NCI-H2227 (cell line): ENCODE results near the gene TLK2.

Experiments used
- DNase-seq: peaks from one replicate; lab custom pipeline; 2025; ENCODE audit not compliant: unreplicated experiment; lab: John Stamatoyannopoulos, UW

TLK2 gene

DNA sequence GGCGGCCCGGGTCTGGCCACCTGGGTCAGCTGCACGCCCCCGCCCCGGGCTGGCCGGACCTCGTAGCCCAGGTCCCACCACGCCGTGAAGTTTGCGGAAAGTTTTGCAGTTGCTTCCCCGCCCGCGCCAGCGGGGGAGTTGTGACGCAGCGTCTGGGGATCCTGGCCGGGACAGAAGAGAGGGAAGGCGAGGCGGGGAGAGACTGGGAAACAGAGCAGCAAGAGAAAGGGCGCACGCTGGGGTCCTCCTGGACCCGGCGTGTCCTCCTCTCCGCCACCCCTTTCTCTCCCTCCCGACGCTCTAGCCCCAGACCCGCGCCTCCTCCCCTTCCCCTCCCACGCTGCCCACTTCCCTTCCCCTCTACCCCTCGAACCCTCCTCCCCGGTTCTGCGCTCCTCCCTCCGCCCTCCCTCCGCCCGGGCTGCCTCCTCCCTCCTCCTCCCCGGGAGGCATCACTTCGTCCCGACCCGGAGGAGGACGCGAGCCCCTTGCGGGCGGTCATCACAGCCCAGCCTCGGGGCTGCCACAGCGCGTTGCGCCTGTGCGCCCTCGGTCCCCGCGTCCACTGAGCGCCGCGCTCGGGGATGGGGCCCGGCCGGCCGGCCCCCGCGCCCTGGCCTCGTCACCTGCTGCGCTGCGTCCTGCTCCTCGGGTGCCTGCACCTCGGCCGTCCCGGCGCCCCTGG is 148.7 kb downstream of the TLK2 start, which contains the start of gene MRC2:
Gene MRC2 (plus strand): TSS at position 452 of the 685 bp plus-strand sequence. CDS start 133 bp downstream, at position 585.
- DNase-seq, result peak; percentile 66

DNA sequence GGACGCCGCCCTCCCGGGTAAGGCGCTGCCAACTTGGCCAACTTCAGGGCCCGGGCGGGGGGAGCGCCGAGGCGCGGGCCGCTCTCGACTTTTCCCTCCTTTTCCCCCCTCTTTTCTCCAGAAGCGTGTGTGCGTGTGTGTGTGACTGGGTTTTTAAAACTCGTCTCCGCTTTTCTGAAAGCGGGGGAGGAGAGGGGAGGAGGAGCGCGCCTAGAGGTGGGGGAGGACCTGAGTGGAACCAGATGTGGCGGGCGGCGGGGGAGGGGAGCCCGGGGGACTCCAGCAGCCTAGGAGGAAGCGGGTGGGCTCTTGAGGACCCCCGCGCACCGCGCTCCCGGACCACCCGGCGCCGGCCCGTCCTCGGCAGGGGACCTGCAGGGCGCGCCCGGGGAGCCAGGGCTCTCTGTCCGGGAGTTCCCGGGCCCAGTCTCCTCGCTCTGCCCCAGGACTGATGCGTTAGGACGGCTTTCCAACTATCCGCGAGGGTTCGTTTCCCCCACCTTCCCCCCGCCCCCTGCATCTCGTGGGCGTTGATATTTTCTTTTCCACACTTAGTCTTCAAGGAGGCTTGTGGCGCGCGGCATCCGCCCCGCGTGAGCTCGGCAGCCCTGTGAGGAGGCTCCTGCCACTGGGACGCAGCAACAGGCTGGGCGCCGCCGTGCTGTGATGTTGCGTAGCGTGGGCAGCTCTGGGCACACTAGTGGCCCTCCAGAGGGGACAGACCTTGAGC is 149.4 kb downstream of the TLK2 start:
- peak; percentile 57 for DNase-seq

- no peak for DNase-seq
Observed at GRCh38 chr17:62628831-62629555, 150.4 kb downstream of the TLK2 start.

- no peak for DNase-seq
Observed at GRCh38 chr17:62629556-62630364, 151.1 kb downstream of the TLK2 start.

- DNase-seq, result no peak
Observed at GRCh38 chr17:62630365-62631085, 151.9 kb downstream of the TLK2 start.

- no peak for DNase-seq
Observed at GRCh38 chr17:62631086-62631935, 152.7 kb downstream of the TLK2 start.

DNA sequence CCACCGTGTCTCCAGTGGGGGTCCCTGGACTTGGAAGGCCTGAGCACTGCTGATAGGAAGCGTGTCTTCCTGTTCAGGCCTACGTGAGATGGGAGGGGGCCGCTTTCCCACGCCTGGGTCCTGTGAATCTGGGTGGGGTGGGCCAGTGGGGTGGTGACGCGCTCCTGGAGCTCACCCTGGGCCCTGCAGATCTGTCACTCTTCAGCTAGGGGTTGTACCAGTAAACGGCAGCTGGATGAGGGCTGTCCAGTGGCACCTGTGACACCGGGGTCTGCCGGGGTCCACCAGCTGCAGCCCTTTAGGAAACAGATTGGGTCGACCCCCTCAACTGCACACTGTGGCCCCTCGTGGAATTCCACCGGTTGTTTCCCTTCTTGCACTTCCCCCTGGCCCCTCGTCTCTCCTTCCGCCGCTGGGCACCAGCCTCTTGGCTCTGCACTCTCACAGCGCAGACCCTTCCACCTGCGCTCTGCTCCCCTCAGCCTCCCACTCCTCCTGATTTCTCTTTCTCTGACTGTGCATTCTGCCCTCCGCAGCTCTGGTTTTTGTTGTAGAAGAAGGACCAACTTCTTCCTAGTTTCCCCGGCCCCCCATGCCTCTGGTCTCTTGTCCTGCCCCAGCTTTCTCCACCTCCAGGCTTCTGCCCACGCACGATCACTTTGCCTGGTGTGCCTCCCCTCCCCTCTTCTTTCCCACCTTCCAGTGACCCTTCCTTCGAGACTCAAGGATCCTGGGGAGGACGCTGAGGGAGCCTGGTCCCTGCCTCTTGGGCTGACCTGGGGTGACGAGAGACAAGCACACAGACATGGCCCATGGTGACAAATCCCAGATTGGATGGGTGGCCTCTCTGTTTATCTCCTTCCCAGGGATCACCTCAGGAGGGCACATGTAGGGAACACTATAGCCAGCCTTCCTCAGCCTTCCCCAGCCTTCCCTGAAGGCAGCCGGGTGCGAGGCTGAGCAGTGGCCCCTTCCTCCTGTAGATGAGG is 153.6 kb downstream of the TLK2 start:
- DNase-seq, result no peak

GRCh38 chr17:62637809-62638208 is 159.2 kb downstream of the TLK2 start:
- DNase-seq, result peak; percentile 32

- no peak for DNase-seq
Observed at GRCh38 chr17:62641153-62641552, 162.5 kb downstream of the TLK2 start.

GRCh38 chr17:62641951-62642350 is 163.3 kb downstream of the TLK2 start:
- no peak for DNase-seq

- DNase-seq, result no peak
Observed at GRCh38 chr17:62643496-62643895, 164.9 kb downstream of the TLK2 start.

DNA sequence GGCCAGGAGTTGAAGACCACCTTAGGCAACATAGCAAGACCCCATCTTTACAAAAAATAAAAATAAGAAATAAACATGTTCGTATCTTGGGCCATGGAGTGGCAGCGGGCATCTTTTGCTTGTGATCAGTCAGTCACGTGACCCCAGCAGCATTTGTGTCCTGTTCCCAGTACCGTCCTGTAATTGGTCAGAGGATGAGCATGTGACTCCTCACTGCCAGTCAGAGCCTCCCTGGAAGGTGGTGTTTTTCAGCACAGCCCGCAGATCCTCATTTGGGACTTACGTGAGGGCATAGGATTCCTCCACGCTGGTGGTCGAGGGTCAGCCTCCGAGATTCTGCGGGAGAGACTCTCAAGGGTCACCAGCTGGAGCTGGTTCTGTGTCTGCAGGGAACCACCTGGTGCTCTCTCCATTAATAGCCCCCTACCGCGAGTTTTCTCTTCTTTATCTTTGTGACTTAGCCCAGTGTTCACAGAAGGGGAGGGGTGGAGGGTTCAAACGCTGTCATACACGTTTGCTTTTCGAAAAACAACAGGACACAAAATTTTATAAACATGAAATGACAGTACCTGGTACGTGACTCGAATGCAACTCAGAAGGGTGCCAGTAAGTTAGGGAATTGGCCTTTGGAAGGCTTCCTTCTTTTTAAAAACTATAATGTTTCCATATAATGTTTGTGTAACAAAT is 166.0 kb downstream of the TLK2 start:
- peak; percentile 96 for DNase-seq

DNA sequence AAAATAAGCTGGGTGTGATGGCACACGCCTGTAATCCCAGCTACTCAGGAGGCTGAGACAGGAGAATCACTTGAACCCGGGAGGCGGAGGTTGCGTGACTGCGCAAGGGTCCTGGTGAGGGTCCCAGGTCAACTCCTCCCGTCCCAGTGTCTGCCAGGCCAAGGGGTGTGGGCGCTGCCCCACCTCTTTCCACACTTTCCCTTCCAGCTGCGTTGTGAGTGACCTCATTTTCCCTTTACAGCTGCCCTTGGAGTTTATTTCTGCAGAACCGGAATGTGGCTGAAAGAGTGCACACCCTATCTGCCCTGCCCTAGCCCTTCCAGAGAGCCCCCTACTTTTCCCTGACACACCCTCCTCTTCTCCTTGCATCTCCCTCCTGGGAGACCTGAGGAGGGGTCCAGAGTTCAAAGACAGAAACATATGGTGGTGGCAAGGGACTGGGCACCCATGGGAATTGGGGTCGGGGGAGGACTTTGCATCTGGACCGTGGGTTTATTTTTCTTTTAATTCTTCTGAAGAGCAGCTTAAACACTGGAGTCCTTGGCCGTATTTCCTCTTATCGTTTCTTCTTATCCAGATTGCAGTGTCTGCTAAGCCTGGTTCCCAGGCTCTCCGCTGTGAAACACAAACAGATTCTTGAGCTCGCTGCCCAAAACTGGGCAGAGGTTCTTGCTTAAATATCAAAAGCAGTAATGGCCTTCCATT is 169.8 kb downstream of the TLK2 start:
- no peak for DNase-seq

GRCh38 chr17:62648956-62649294 is 170.3 kb downstream of the TLK2 start:
- no peak for DNase-seq

DNA sequence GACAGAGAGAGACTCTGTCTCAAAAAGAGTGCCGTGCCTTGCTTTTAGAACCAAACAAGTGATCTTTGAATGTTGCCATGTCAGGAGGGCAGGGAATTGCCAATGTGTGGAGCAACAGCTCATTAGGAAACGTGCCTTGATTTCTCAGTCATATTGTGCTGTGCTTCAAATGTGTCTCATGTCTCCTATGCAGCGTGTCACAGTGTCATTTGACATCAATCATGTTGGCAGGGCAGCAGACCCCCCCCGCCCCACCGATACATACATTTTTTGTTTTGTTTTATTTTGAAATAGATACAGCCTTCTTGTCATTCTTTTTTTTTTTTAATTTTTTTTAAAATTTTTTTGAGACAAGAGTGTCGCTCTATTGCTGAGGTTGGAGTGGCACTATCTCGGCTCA is 170.9 kb downstream of the TLK2 start:
- no peak for DNase-seq

GRCh38 chr17:62650587-62650986 is 172.0 kb downstream of the TLK2 start:
- no peak for DNase-seq
